DND-41 (cell line): ENCODE measurements around the gene ELF1.

Source experiments
- ATAC-seq: fragments of 200-7000 bp; cut with Tn5 transposase; 3 replicates; pipeline ENCODE4 v1.9.1; 2021; ENCODE audit warnings: low read depth; ENCODE audit not compliant: insufficient read depth
- DNase-seq: peaks from one replicate; pipeline ENCODE4 v3.0.0-alpha.2; 2020
- H2AFZ ChIP-seq: 2 replicates; pipeline ENCODE4 v1.6.0; 2012; ENCODE audit warnings: low read depth, low read length
- H3K27ac ChIP-seq: 2 replicates; pipeline ENCODE4 v1.5.1; 2012; ENCODE audit warnings: low read length, inconsistent platforms
- H3K27me3 ChIP-seq: fragments of 200-600 bp; sonication (generic); 2 replicates; pipeline ENCODE4 v1.6.0; 2012; ENCODE audit warnings: low read length, mild to moderate bottlenecking, inconsistent platforms; ENCODE audit not compliant: insufficient read depth, poor library complexity
- H3K36me3 ChIP-seq: 2 replicates; pipeline ENCODE4 v1.5.1; 2012; ENCODE audit warnings: low read length, inconsistent platforms; ENCODE audit not compliant: insufficient read depth
- H3K4me1 ChIP-seq: 2 replicates; pipeline ENCODE4 v1.5.1; 2012; ENCODE audit warnings: mild to moderate bottlenecking, low read length; ENCODE audit not compliant: insufficient read depth
- H3K4me2 ChIP-seq: 2 replicates; pipeline ENCODE4 v1.6.0; 2012; ENCODE audit warnings: mild to moderate bottlenecking, moderate library complexity, low read length, inconsistent platforms; ENCODE audit not compliant: insufficient read depth
- H3K4me3 ChIP-seq, 2 experiments: fragments of 200-600 bp in 1 of 2; shearing (Covaris generic) in 1 of 2; 2 replicates each; pipeline ENCODE4 v1.5.1; 2012 to 2016; ENCODE audit warnings: inconsistent platforms in 2 of 2, low read length in 2 of 2, mild to moderate bottlenecking in 2 of 2, low read depth in 1 of 2, moderate library complexity in 1 of 2
- H3K79me2 ChIP-seq: 2 replicates; pipeline ENCODE4 v1.6.0; 2012; ENCODE audit warnings: low read length, inconsistent platforms; ENCODE audit not compliant: insufficient read depth
- H3K9ac ChIP-seq: 2 replicates; pipeline ENCODE4 v1.6.0; 2012; ENCODE audit warnings: low read depth, mild to moderate bottlenecking, inconsistent platforms, low read length, moderate library complexity
- H3K9me3 ChIP-seq: 2 replicates; pipeline ENCODE4 v1.5.1; 2012; ENCODE audit warnings: low read length, moderate library complexity, mild to moderate bottlenecking, inconsistent platforms; ENCODE audit not compliant: insufficient read depth, severe bottlenecking
- H4K20me1 ChIP-seq: 2 replicates; pipeline ENCODE4 v1.6.0; 2012; ENCODE audit warnings: low read length; ENCODE audit not compliant: insufficient read depth
- EZH2 ChIP-seq: IDR thresholded peaks from 3 replicates; pipeline ENCODE4 v1.6.1; 2012; ENCODE audit warnings: borderline replicate concordance, low read depth, mild to moderate bottlenecking, moderate library complexity, low read length, inconsistent platforms; ENCODE audit not compliant: severe bottlenecking
- TF ChIP-seq, protein P1 (sequence below): IDR thresholded peaks from 2 replicates; pipeline ENCODE4 v1.5.1; 2012; ENCODE audit warnings: borderline replicate concordance, low read length, moderate library complexity, mild to moderate bottlenecking; ENCODE audit not compliant: poor library complexity, severe bottlenecking; ENCODE audit errors: extremely low read depth

The ELF1 gene

DNA sequence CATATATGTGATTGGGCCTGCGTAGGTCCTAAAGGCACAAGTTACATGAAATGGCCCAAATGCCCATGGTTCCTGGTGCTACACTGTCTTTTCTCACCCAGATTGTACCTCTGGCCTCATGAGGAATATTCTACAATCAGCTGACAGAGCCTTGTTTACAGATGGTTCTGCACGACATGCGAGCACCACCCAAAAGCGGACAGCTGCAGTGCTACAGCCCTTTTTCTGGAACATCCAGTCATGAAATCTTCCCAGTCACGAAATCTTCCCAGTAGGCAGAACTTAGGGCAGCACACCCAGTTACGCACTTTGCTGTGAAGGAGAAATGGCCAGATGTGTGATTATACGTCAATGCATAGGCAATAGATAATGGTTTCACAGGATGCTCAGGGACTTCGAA, 7.7 kb upstream of the ELF1 start:
- H3K36me3 ChIP-seq, result peaks cover 32% of the 10 kb centered on the region
- no peak overlapping the region for H3K9ac ChIP-seq
- H2AFZ ChIP-seq, result no peak overlapping the region
- no peaks in the 10 kb centered on the region; the same call in 1 of the 2 replicates for H3K4me1 ChIP-seq
- peaks cover 100% of the 10 kb centered on the region for H3K79me2 ChIP-seq
- H3K4me2 ChIP-seq, result no peak overlapping the region
- no peak for TF ChIP-seq EZH2
- TF ChIP-seq, protein P1, sequence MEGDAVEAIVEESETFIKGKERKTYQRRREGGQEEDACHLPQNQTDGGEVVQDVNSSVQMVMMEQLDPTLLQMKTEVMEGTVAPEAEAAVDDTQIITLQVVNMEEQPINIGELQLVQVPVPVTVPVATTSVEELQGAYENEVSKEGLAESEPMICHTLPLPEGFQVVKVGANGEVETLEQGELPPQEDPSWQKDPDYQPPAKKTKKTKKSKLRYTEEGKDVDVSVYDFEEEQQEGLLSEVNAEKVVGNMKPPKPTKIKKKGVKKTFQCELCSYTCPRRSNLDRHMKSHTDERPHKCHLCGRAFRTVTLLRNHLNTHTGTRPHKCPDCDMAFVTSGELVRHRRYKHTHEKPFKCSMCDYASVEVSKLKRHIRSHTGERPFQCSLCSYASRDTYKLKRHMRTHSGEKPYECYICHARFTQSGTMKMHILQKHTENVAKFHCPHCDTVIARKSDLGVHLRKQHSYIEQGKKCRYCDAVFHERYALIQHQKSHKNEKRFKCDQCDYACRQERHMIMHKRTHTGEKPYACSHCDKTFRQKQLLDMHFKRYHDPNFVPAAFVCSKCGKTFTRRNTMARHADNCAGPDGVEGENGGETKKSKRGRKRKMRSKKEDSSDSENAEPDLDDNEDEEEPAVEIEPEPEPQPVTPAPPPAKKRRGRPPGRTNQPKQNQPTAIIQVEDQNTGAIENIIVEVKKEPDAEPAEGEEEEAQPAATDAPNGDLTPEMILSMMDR, result no peak
- no peak for ATAC-seq
- no peak overlapping the region for H3K4me3 ChIP-seq
- no peaks in the 10 kb centered on the region for H3K27me3 ChIP-seq
- DNase-seq, result no peak
- H3K27ac ChIP-seq, result no peak overlapping the region
- H3K9me3 ChIP-seq, result no peaks in the 10 kb centered on the region
- peaks cover 20% of the 10 kb centered on the region; the same call in 1 of the 2 replicates for H4K20me1 ChIP-seq

DNA sequence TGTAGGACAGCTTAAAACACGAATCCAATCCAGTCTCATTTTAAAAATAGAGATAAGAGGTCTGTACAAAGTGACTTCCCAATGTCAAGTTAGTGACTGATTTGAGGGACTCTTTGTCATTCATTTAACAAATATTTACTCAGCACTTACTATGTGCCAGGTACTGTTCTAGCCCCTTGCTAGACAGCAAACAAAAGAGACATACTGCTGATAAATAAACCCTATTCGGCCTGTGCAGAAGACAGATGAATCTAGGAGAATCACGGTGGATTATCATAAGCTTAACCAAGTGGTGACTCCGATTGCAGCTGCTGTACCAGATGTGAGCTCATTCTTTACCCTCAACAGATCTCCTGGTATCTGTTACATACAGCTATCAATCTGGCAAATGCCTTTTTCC, 6.4 kb upstream of the ELF1 start:
- Histone ChIP-seq H2AFZ (no peak overlapping the region), H3K79me2 (peaks cover 100% of the 10 kb centered on the region), H3K9me3 (no peaks in the 10 kb centered on the region), H3K4me2 (no peak overlapping the region), H4K20me1 (peaks cover 20% of the 10 kb centered on the region; the same call in 1 of the 2 replicates), H3K4me3 (no peak overlapping the region), H3K27me3 (no peaks in the 10 kb centered on the region), H3K27ac (no peak overlapping the region), H3K9ac (no peak overlapping the region), H3K4me1 (peaks cover 4% of the 10 kb centered on the region), H3K36me3 (peaks cover 32% of the 10 kb centered on the region)
- ATAC-seq (no peak), DNase-seq (no peak)
- TF ChIP-seq, protein P1, result no peak
- TF ChIP-seq EZH2, result no peak

DNA sequence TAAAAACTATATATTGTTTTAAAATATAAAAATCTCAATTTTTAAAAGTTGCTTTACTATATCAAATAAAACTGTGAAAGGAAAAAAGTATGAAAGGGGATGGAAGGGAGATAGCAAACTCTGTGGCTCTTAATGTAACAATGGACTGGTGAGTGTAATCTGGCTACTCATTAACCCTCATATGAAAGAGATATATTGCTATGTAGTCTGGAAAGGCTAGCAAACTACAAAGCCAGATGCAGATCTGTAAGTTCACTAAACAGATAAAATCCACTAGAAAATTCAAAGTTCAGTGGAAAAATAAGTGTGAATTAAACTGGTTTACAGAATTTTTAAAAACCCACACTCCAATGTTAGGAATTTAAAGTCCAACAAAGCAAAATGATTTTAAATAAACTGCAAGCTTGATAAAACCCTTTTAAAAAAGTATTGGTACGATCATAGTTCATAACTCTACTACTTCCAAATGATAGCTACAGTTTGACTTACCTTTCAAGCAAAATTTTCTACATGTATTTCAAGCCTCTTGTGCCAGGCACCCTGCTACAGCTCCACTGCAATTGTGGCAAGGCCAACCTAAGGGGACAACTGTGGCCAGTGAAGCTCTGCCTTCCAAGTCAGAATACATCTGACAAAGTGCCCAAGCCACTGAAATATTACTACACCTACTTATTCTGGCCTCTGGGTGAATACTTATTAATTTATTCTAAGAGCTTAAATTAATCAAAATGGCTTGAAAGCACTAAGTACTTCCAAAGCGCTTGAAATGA, 647 bp upstream of the ELF1 start:
- no peak overlapping the region; a peak in 1 of 4 replicates for H3K4me3 ChIP-seq
- no peaks in the 10 kb centered on the region; the same call in 1 of the 2 replicates for H3K36me3 ChIP-seq
- peaks cover 42% of the 10 kb centered on the region for H3K4me1 ChIP-seq
- no peak for TF ChIP-seq EZH2
- TF ChIP-seq, protein P1, result no peak
- peaks cover 98% of the 10 kb centered on the region for H3K79me2 ChIP-seq
- no peak for DNase-seq
- peak overlapping the region; percentile 84 for H3K9ac ChIP-seq
- H2AFZ ChIP-seq, result no peak overlapping the region
- no peaks in the 10 kb centered on the region for H4K20me1 ChIP-seq
- peak overlapping the region; percentile 99 for H3K27ac ChIP-seq
- H3K9me3 ChIP-seq, result no peaks in the 10 kb centered on the region
- H3K4me2 ChIP-seq, result peak overlapping the region; percentile 64
- no peak for ATAC-seq
- H3K27me3 ChIP-seq, result no peaks in the 10 kb centered on the region
